ENCODE data around the gene FUT6.
"Not testable (repeated sequence)": the region's sequence is repeated elsewhere in the genome, so short reads cannot be mapped to it uniquely, and the experiment has no call there.

FUT6 gene

DNA sequence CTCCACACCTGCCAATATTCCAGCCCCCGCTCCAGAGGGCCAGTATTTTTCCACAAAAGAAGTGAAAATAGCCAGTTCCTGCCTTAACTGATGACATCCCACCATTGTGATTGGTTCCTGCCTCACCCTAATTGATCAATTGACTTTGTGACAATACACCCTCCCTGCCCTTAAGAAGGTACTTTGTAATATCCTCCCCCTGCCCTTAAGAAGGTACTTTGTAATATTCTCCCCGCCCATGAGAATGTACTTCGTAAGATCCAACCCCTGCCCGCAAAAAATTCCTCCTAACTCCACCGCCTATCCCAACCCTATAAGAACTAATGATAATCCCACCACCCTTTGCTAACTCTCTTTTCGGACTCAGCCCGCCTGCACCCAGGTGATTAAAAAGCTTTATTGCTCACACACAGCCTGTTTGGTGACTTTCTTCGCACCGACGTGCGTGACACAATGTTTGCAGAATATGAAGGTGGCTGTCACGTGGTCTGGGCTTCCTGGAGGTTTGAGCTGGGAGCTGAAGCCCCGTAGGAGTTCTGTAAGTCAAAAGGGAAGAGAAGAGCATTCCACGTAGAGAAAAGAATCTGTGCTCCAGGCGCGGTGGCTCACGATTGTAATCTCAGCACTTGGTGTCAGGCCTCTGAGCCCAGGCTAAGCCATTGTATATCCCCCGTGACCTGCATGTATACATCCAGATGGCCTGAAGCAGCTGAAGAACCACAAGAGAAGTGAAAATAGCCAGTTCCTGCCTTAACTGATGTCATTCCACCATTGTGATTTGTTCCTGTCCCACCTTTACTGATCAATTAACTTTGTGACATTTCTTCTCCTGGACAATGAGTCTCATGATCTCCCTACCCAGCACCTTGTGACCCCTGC lies 17.9 kb upstream of the FUT6 start:
- DNase-seq: no peak

DNA sequence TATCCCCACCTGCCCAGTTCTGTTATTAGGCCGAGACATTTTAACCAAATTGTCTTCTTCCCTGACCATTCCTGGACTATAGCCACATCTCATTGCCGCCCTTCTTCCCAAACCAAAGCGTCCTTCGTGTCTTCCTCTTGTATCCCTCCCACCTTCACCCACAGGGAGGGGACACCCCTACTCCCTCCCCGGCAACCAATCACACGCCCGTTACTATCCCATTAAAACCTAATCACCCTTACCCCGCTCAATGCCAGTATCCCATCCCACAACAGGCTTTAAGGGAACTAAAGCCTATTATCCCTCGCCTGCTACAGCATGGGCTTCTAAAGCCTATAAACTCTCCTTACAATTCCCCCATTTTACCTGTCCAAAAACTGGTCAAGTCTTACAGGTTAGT lies 15.6 kb upstream of the FUT6 start:
- DNase-seq: not testable (repeated sequence)

DNA sequence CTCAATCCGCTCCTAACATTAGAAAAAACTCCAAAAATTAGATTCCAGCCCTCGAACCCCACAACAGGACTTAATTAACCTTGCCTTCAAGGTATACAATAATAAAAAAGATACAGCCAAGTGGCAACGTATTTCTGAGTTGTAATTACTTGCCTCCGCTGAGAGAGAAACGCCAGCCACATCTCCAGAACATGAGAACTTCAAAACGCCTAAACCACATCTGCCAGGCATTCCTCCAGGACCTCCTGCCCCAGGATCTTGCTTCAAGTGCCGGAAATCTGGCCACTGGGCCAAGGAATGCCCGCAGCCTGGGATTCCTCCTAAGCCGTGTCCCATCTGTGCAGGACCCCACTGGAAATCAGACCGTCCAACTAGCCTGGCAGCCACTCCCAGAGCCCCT lies 14.6 kb upstream of the FUT6 start:
- not testable (repeated sequence) for DNase-seq

DNA sequence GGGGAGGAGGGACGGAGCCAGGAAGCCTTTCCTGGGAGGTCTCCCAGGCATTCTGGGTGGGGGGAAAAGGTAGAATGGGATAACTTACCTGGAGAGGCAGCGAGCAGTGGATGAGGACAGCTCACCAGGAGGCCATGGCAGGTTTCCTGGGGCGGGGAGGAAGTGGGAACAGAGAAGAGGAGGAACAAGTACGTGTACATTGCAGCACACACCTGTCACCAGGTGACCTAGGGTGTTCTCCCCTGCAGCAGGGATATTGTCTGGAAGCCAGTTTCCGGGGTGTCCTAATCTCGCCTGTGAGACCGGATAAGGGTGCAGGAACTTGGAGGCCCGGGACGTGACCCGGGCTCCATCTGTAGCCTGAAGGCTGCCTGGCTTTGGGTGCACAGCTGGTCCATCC lies 11.8 kb upstream of the FUT6 start, which contains the start of gene FUT3:
Gene FUT3 (minus strand): TSS at position 148 of the 400 bp plus-strand sequence.
- no peak for DNase-seq

DNA sequence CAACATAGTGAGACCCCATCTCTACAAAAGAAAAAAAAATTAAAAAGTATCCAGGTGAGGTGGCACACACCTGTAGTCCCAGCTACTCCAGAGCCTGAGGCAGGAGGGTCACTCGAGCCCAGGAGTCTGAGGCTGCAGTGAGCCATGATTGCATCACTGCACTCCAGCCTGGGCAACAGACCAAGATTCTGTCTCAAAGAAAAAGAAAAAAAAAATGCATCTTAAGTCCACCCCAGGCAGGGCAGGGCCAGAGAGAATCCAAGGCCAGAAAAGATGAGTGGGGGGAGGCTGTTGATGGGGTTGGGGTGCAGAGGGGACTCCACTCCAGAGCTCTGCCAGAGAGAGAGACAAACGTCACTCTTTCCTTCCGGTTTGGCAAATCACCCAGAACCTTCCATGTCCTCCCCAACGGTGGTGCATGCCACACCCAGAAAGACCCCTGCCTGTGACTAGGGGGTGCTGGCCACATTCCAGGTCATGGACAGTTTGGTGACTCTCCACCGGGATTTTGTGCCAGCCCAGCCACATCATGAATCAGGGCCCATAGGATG lies 11.3 kb upstream of the FUT6 start:
- peak; percentile 37 for DNase-seq

DNA sequence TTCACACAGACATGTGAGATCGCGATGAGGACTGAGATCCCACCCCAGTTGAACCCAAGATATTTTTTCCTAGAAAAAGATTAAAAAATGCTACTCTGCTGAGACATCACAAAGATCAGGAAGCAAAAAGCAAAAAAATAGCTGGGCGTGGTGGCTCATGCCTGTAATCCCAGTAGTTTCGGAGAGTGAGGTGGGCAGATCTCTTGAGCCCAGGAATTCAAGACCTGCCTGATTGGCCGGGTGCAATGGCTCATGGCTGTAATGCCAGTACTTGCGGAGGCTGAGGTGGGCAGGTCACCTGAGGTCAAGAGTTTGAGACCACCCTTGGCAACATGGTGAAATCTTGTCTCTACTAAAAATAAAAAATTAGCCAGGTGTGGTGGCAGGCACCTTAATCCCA lies 10.7 kb upstream of the FUT6 start:
- DNase-seq: no peak

DNA sequence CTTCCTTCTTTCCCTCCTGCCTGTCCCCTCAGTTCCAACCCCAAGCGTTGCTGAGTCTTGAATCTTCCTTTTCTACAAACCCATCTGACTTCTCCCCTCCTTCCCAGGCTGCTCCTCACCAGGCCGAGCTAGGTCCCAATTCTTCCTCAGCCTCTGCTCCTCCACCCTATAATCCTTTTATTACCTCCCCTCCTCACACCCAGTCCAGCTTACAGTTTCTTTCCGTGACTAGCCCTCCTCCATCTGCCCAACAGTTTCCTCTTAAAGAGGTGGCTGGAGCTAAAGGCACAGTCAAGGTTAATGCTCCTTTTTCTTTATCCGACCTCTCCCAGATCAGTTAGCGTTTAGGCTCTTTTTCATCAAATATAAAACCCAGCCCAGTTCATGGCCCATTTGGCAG lies 9.1 kb upstream of the FUT6 start:
- DNase-seq: not testable (repeated sequence)

DNA sequence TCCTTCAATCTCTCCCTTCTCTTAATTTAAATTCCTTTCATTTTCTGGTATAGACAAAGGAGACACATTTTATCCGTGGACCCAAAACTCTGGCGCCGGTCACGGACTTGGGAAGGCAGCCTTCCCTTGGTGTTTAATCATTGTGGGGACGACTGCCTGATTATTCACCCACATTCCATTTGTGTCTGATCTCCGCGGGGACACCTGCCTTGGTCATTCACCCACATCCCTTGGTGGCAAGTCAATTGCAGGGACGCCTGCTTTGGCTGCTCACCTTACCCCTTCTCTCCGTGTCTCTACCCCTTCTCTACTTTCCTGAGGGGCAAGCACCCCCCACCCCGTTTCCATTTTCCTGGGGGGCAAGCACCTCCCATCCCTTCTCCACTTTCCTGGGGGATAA lies 8.3 kb upstream of the FUT6 start:
- DNase-seq: not testable (repeated sequence)

DNA sequence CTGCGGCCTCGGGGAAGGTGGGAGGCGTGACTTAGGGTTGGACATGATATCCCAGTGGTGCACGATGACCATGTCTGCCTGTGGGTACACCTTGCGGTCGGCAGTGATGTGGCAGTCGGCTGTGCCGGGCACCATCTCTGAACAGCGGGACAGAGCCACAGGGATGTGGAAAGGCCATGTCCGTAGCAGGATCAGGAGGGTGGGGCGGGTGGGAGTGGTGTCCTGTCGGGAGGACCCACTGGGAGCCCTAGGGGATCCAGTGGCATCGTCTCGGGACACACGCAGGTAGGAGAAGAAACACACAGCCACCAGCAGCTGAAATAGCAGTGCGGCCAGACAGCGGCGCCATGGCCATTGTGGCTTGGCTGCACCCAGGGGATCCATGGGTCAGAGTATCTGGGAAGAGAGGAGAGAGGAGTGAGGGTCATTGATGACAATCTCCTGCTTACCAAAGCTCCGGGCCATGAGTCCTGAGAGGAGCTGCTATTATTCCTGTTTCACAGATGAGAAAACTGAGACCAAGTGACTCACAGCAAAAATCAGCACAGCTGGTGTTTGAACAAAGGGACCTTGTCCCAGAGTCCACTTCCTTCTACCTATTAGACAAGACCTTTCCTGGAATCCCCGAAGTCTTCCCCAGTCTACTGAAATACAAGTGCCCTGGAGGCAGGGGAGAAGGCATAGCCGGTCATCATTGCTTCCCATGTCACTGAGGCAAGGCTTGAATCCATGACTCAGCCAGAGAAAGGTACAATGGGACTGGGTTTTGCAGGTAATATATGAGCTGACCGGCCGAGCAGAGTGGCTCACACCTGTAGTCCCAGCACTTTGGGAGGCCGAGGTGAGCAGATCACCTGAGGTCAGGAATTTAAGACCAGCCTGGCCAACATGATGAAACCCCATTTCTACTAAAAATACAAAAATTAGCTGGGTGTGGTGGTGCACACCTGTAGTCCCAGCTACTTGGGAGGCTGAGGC lies 5.2 kb upstream of the FUT6 start:
- no peak for DNase-seq

DNA sequence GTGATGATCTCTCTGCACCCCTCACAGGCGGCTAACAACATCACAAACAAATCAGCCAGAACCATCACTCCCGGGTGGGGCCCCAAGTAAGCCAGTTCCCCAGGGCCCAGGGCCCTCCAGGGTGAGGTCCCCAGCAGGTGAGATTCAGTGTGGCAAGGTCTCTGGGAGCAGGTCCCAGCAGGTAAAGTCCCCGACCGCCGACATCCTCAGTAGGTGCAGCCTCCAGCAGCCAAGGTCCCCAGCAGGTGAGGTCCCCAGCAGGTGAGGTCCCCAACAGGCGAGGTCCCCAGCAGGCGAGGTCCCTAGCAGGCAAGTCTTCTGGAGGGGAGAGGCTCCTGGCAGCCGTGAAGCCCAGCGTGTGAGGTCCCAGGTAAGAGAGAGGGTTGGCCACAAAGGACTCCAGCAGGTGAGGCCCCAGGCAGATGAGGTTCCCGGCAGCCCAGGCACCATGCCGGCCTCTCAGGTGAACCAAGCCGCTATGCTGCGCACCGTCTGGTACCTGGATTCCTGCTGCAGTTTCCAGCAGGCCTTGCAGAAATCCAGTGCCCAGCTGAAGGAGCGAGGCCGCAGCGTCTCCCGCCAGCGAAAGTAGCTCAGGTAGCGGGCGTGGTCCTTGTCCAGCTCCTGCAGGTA lies 3.9 kb upstream of the FUT6 start:
- no peak for DNase-seq

DNA sequence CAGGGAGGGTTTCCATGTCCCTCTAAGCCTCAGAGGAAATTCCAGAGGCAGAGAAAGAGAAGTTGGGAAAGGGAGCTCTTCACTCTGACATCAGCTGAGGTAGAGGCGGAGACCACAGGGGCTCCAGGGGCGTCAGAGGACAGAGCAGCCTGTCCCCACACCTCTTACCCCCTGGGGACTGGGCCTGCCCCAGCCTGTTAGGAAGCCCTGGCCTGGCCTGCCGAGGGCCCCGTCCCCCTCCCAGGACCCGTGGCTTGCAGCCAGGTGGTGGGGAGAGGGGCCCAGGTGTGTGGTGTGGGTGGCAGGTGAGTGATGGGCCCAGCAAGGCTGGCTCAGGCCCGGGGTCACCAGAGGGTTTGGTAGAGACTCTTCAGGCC lies 2.2 kb upstream of the FUT6 start:
- not testable (repeated sequence) for DNase-seq

DNA sequence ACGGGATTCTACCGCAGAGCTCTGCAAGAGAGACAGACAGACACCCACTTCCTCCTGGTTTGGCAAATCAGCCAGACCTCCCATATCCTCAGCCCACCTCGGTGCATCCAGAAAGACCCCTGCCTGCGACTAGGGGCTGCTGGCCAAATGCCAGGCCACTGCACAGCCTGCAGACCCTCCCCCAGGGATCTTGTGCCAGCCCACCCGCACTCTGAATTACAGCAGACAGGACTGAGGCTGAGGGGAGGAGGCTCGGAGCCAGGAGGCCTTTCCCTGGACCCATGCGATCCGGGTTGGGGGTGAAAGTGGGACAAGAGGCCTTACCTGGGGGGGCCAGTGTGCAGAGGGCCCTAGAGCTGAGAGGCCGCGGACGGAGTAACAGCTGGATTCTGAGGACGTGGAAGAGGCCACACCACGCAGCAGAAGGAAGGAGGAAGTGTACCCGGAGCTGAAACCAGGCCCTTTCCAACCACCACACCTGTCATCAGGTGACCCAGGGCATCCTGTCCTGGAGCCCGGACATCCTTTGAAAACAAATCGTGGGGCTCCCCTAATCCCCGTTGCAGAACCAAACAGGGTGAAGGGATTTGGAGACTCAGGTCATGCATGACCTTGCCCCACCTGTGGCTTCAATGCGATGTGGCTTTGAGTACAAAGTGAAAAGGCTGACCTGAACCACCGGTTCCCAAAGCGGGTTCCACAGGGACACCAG lies 993 bp downstream of the FUT6 start:
- no peak for DNase-seq

DNA sequence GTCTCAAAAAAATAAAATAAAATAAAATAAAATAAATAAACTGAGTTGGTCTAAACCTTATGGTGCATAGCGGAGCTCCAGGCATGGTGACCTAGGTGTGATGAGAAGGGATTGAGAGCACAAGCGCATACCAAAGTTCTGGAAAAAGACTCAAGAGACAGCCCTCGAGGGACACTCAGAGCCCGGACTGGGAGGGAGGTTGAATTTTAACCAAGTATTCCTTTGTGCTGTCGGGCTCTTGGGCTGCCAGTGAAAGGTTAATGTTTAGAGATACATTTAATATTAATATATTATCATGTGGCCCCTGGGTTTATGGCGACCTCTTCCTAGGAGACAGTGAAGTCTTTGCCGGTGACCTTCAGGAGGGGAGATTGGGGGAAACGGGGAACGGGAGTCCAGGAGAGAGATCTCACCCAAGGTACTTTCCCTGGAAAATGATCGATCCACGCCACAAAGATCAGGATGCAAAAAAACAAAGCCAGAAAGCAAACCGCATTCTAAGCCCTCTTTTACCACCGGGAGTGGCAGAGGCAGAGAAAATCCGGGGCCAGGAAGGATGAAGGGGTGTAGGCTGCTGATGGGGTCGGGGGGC lies 1.6 kb downstream of the FUT6 start:
- no peak for DNase-seq

DNA sequence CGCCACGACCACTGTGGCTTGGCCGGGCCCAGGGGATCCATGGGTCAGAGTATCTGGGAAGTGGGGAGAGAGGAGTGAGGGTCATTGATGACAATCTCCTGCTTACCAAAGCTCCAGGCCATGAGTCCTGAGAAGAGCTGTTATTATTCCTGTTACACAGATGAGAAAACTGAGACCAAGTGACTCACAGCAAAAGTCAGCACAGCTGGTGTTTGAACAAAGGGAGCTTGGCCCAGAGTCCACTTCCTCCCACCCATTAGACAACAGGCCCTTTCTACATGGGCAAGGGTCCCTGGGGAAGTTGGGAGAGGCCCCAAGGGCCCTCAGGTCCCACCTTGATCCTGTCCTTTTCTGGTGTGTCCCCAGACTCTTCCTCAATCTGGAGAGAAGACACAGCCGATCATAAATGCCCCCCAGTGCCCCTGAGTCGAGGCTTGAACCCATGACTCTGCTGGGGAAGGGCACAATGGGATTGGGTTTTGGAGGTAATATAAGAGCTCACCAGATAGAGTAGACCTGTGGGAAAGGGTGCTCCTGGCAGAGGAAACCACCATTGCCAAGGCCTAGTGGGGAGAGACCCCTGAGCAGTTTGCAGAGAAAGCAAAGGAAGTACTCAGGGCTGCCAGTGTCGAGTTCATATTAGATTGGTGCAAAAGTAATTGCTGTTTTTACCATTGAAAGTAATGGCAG lies 6.8 kb downstream of the FUT6 start:
- no peak for DNase-seq

DNA sequence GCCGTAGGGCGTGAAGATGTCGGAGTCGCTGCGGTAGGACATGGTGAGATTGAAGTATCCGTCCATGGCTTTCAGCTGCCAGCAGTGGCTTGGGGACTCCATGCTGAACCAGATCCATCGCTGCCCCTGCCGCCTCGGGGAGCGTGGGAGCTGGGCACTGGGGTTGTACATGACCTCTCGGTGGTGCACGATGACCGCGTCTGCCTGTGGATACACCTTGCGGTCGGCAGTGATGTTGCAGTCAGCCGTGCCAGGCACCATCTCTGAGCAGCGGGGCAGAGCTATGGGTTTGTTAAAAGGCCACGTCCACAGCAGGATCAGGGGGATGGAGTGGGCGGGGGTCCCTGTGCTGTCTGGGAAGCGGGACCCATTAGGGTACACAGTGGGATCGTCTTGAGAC lies 7.4 kb downstream of the FUT6 start:
- no peak for DNase-seq

DNA sequence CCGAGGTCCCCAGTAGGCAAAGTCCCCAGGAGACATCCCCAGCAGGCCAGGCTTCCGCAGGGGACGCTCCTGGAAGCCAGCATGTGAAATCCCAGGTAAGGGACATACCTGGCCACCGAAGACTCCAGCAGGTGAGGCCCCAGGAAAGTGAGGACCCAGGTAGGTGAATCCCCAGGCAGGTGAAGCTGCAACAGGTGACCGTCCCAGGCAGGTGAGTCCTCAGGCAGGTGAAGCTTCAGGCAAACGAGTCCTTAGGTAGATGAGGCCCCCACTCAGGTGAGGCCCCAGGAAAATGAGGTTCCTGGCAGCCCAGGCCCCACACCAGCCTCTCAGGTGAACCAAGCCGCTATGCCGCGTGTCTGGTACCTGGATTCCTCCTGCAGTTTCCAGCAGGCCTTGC lies 8.3 kb downstream of the FUT6 start:
- no peak for DNase-seq

DNA sequence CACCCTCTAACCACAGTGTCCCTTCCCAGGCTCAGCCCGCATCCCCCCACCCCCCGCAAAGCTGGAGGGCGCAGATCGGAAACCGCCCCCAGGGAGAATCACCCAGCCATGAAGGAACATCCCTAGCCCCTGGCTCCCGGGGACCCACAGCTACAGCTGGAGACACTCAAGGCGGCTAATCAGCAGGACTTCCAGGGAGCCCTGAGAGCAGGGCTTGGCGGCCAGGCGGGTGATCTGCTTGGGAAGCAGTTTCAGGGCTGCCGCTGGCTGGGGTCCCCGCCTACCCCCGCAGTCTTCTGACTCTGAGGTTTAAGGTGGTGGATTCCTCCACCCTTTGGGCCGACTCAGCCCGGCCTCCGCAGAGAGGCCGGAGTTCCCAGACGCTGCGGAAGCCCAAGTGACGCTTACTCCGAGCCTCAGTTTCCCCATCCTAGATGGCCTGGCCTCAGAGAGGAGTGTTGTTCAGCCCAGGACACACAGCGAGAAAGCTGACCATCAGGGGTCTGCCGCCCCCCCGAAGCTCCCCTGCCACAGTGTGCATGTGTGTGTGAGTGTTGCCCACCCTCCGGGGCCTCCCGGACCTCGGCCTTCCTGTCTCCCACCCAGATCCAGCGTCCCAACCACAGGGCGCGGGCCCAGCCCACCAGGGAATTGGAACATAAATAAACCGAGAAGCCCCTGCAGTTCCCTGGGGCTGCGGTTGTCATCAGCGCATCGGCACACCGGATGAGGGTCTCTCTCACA lies 9.8 kb downstream of the FUT6 start:
- no peak for DNase-seq

DNA sequence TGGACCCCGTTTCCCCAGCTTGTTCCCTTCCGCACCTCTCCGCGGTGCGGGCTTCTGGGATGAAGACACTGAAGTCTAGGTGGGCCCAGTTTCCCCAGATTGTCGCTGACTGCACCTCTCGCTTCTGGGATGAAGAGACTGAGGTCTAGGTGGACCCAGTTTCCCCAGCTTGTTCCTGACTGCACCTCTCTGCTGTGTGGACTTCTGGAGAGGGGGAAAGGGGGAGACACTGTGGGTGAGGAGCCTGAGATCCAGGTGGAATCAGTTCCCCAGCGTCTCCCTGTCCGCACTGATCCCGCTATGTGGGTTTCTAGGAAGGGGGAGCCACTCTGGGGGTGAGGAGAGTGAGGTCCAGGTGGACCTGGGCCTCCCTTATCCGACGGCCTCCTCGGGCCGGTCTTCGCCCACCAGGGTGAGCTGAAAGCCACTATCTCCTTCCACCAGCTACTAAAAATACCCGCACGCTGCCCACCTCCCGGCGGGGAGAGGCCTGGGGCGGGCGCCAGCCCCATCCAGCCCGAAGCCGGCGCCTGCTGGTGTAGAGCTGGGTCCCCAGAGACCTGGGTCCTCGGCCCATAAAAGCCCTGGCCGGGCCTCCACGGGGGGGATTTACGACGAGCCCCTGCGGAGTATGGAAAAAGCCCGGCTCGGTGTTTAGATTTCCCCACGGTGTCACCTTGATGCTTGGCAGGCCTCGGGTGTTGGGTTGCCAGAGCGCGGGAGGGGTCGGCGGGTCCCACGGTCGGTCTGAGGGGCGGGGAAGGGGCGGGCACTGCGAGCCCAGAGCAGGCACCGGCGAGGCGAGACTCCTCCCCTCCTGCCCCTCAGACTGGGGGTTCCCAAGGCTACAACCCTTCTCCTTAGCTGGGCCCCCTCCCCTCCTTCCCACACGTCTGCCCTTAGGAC lies 10.6 kb downstream of the FUT6 start:
- DNase-seq: peak; percentile 79

DNA sequence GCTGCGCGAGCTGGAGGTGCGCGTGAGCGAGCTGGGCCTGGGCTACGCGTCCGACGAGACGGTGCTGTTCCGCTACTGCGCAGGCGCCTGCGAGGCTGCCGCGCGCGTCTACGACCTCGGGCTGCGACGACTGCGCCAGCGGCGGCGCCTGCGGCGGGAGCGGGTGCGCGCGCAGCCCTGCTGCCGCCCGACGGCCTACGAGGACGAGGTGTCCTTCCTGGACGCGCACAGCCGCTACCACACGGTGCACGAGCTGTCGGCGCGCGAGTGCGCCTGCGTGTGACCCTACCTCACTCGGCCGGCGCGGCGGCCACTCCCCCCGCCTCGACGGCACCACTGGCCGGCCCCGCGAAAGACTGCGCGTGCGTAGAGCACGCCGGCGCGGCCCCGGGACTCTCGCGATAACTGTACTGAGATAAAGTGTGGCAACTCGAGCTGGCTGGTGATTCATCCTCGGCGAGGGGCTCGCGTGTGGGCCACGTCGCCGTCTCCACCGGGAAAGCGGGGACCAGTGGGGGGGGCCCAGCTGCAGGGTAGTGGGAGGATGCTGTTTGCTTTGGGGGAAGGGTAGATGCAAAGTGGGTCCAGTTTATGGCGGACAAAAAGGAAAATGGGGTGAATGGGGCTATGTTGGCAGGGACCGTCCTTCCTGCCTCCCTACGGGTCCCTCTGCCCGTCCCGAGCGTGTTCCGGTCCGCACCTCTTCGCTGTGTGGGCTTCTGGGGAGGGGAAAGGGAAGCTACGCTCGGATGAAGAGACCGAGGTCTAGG lies 11.4 kb downstream of the FUT6 start:
- peak; percentile 97 for DNase-seq

Measured in COR-L47 (cell line).